ENCODE results near the gene SV2A. TPM values are rescaled to one million over a fixed set of nuclear protein-coding genes. Genes with fewer than 3 reads are reported as not detected.
"Not testable (repeated sequence)": the region's sequence is repeated elsewhere in the genome, so short reads cannot be mapped to it uniquely, and the experiment has no call there.

SV2A gene
- total RNA-seq, 1 donor from 2014 or later: 1.1 TPM

- no peak for FAIRE-seq
- TF ChIP-seq CTCF (IDR thresholded peaks at IDR 0.05; ENCODE audit: insufficient read depth, low read length, severe bottlenecking): no peak
- H3K4me3 ChIP-seq (ENCODE audit: low read depth, low read length): peak overlapping the region; percentile 55
- DNase-seq (ENCODE audit: low read depth): peak; percentile 7
- no peaks in the 10 kb centered on the region for H3K27me3 ChIP-seq (ENCODE audit: control insufficient read depth, insufficient read depth, low read length)
- H3K36me3 ChIP-seq (ENCODE audit: control insufficient read depth, insufficient read depth, low read length): no peaks in the 10 kb centered on the region
These were observed 33.0 kb downstream of the SV2A start for GRCh38 chr1:149884433-149885338.

DNA sequence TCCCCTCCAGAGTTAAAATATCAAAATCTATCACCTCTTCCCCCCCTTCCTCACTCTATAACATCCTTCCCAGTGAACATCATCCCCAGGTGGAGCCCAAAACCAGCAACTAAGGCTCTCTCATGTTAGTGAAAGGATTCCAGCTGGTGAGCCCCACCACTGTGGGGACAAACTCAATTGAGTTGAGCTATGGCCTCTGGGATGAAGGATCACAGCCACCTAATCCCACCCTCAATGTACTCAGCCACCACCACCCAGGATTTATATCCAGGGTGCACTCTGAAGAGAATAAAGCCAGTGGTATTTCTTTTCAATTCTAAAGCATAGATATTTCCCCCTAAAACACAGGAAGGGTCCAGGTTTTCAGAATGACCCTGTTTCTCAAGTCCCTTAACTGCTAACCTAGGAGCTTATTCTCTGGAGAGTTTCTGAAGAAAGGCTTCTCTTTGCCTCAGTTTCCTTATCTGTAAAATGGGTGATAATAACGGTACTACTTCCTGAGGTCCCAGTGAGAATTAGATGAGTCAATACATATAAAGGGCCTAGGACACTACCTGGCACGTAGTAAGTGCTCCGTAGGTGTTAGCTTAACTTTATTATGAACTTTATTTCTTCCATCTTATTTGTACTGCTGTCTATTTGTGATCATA is 33.9 kb downstream of the SV2A start:
- DNase-seq (ENCODE audit: low read depth): no peak

GRCh38 chr1:149881876-149882275 is 35.8 kb downstream of the SV2A start:
- no peak for DNase-seq (ENCODE audit: low read depth)
- H3K4me3 ChIP-seq (ENCODE audit: low read depth, low read length): no peak overlapping the region
- no peak for FAIRE-seq
- no peaks in the 10 kb centered on the region for H3K27me3 ChIP-seq (ENCODE audit: control insufficient read depth, insufficient read depth, low read length)
- no peaks in the 10 kb centered on the region for H3K36me3 ChIP-seq (ENCODE audit: control insufficient read depth, insufficient read depth, low read length)
- no peak for TF ChIP-seq CTCF (IDR thresholded peaks at IDR 0.05; ENCODE audit: insufficient read depth, low read length, severe bottlenecking)

More for the DNA sequence above, 33.9 kb downstream of the SV2A start:
- no peaks in the 10 kb centered on the region for H3K27me3 ChIP-seq (ENCODE audit: control insufficient read depth, insufficient read depth, low read length)
- no peak for FAIRE-seq
- H3K36me3 ChIP-seq (ENCODE audit: control insufficient read depth, insufficient read depth, low read length): no peaks in the 10 kb centered on the region
- no peak for TF ChIP-seq CTCF (IDR thresholded peaks at IDR 0.05; ENCODE audit: insufficient read depth, low read length, severe bottlenecking)
- no peak overlapping the region for H3K4me3 ChIP-seq (ENCODE audit: low read depth, low read length)

- Histone ChIP-seq H3K27me3 (ENCODE audit: control insufficient read depth, insufficient read depth, low read length) (no peaks in the 10 kb centered on the region), H3K36me3 (ENCODE audit: control insufficient read depth, insufficient read depth, low read length) (no peaks in the 10 kb centered on the region), H3K4me3 (ENCODE audit: low read depth, low read length) (no peak overlapping the region)
- TF ChIP-seq CTCF (IDR thresholded peaks at IDR 0.05; ENCODE audit: insufficient read depth, low read length, severe bottlenecking): no peak
- no peak for DNase-seq (ENCODE audit: low read depth)
- no peak for FAIRE-seq
These were observed 38.1 kb downstream of the SV2A start for GRCh38 chr1:149879556-149879955.

GRCh38 chr1:149877211-149877946 is 40.3 kb downstream of the SV2A start:
- Histone ChIP-seq H3K36me3 (ENCODE audit: control insufficient read depth, insufficient read depth, low read length) (no peaks in the 10 kb centered on the region), H3K4me3 (ENCODE audit: low read depth, low read length) (no peak overlapping the region), H3K27me3 (ENCODE audit: control insufficient read depth, insufficient read depth, low read length) (no peaks in the 10 kb centered on the region)
- FAIRE-seq (no peak), DNase-seq (ENCODE audit: low read depth) (no peak)
- TF ChIP-seq CTCF (IDR thresholded peaks at IDR 0.05; ENCODE audit: insufficient read depth, low read length, severe bottlenecking): no peak

GRCh38 chr1:149873060-149873459 is 44.6 kb downstream of the SV2A start:
- DNase-seq (ENCODE audit: low read depth); H3K36me3 ChIP-seq (ENCODE audit: control insufficient read depth, insufficient read depth, low read length); H3K27me3 ChIP-seq (ENCODE audit: control insufficient read depth, insufficient read depth, low read length); H3K4me3 ChIP-seq (ENCODE audit: low read depth, low read length); FAIRE-seq: not testable (repeated sequence)

DNA sequence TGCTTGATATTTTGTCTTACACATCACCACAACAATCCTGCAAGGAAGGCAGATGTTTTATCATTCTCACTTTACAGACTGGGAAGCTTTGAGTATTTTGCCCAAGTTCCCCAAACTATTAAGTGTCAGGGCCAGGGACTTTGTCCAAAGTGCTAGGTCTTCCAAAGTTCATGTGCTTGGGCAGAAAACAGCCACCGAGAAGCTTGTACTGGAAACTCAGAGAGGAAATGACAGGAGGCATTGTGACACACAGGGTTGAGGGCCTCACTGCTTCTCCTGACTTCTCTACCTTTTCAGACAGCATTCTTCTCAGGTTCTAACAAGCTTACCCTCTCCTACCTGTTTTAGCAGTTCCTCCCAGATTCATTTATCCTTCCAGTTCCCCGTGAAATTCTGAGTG is 50.8 kb downstream of the SV2A start:
- H3K4me3 ChIP-seq (ENCODE audit: low read depth, low read length); H3K27me3 ChIP-seq (ENCODE audit: control insufficient read depth, insufficient read depth, low read length); FAIRE-seq; H3K36me3 ChIP-seq (ENCODE audit: control insufficient read depth, insufficient read depth, low read length); DNase-seq (ENCODE audit: low read depth): not testable (repeated sequence)

- H3K36me3 ChIP-seq (ENCODE audit: control insufficient read depth, insufficient read depth, low read length); DNase-seq (ENCODE audit: low read depth); H3K27me3 ChIP-seq (ENCODE audit: control insufficient read depth, insufficient read depth, low read length); FAIRE-seq; H3K4me3 ChIP-seq (ENCODE audit: low read depth, low read length): not testable (repeated sequence)
These were observed 56.1 kb downstream of the SV2A start for GRCh38 chr1:149861497-149862054.
